T-helper 1 cell treated with Interleukin-12 subunit alpha and Interleukin-12 subunit beta and Interleukin-4 antibody, amounts not matched to agents 30 μg/mL and 1 μg/mL, for 36 hours (primary cell): ENCODE results near the gene SAMSN1.

ENCODE experiments used
- H3K27ac Mint-ChIP-seq: one replicate; pipeline ENCODE4 v1.8.0; 2021; ENCODE audit warnings: mild to moderate bottlenecking, mixed read lengths
- H3K27me3 Mint-ChIP-seq: one replicate; pipeline ENCODE4 v1.8.0; 2021; ENCODE audit warnings: low read depth, mixed read lengths
- H3K36me3 Mint-ChIP-seq: one replicate; pipeline ENCODE4 v1.8.0; 2021; ENCODE audit warnings: low read depth, mixed read lengths
- H3K4me1 Mint-ChIP-seq: one replicate; pipeline ENCODE4 v1.8.0; 2021; ENCODE audit warnings: low read depth, mixed read lengths
- H3K4me3 Mint-ChIP-seq: one replicate; pipeline ENCODE4 v1.8.0; 2021; ENCODE audit warnings: mild to moderate bottlenecking, moderate library complexity, mixed read lengths
- H3K9me3 Mint-ChIP-seq: one replicate; pipeline ENCODE4 v1.8.0; 2021; ENCODE audit warnings: mixed read lengths

SAMSN1 gene

DNA sequence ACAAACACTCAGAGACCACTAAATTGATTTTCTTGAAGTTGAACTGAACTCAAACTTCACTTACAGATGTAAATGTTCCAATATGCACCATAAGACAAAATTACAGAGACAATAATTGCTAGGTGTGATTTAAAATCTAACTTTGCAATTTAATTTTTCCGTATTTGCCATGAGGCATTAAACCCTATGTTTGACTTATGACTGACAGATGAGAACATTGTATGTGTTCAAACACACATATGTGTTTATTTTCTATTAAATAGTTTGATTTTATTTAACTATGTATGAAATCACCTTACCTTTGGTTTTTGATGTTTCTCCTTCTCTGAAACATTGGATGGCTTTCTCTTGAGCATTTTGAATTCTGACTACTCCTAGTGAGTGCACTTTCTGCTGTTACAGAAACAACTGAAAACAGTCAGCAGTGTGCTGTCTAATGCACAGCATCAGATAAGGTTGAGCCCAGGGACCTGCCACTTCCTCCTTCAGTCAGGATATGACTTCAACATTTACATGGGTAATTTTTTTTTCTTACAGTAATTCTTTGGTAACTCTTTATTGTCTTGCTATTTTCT, at the start of gene SAMSN1:
Gene SAMSN1, minus strand, starts transcription at position 410 of the 575 bp plus-strand sequence. Its CDS starts 54 bp downstream, at position 356.
- Mint-ChIP-seq H3K4me3 (peak within 1 kb of the TSS; percentile 94), H3K9me3 (peaks cover under 1% of the 10 kb centered on the region), H3K27me3 (no peaks in the 10 kb centered on the region), H3K4me1 (peaks cover 55% of the 10 kb centered on the region), H3K36me3 (peaks cover 24% of the 10 kb centered on the region), H3K27ac (peak within 1 kb of the TSS; percentile 91)

DNA sequence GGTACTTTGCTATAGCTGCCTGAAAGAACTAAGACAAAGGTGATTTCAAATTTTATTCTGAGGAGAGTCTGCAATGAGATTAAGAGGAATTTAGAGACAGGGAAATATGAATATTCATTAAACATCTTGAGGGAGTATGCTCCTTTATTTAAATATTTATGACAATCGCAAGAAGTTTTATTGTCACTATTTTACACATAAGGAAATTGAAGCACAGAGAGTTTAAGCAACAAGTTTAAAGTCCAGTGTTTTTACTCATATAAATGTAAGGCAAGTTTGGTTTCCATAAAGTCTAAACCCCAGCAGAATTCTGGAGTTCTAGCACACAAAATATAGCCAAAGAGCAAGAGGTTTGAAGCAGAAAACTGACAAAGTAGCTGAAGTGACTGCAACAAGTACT, 49.3 kb upstream of the SAMSN1 start:
- peaks cover 27% of the 10 kb centered on the region for H3K36me3 Mint-ChIP-seq
- H3K4me3 Mint-ChIP-seq: no peak overlapping the region
- peaks cover 29% of the 10 kb centered on the region for H3K9me3 Mint-ChIP-seq
- H3K4me1 Mint-ChIP-seq: peaks cover 22% of the 10 kb centered on the region
- no peak overlapping the region for H3K27ac Mint-ChIP-seq
- H3K27me3 Mint-ChIP-seq: no peaks in the 10 kb centered on the region

DNA sequence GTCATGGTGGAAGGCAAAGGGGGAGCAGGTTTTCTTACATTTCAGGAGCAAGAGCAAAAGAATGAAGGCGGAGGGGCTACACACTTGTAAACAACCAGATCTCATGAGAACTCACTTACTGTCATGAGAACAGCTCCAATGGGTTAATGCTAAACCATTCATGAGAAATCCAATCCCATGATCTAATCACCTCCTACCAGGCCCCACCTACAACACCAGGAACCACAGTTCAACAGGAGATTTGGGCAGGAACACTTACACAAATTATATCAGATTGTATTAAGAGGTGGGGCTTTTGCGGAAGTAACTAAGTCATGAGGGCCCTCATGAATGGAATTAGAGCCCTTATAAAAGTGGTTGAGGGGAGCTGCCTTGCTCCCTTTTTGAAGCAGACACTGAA, 48.9 kb upstream of the SAMSN1 start:
- Mint-ChIP-seq H3K4me3 (no peak overlapping the region), H3K27me3 (no peaks in the 10 kb centered on the region), H3K4me1 (peaks cover 22% of the 10 kb centered on the region), H3K27ac (no peak overlapping the region), H3K9me3 (peaks cover 25% of the 10 kb centered on the region), H3K36me3 (peaks cover 26% of the 10 kb centered on the region)

DNA sequence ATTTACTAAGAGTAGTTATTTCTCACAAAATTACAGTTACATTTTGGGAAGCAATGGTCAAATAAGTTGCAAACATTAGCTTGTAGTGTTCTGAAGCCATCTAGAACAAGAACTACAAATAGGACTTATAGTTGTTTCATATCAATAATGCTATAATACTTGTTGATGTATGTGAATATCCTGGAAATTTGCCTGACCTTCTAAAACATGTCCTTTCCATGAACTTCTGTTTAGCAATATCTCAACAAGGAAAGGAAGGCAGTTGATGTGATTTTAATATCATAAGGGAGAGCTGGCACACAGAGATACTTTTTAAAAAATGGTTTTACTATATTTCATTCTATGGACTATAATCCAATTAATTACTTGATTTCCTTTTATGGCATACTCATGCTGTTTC, 47.1 kb upstream of the SAMSN1 start:
- Mint-ChIP-seq H3K27ac (no peak overlapping the region), H3K27me3 (no peaks in the 10 kb centered on the region), H3K4me3 (no peak overlapping the region), H3K9me3 (peaks cover 29% of the 10 kb centered on the region), H3K4me1 (peaks cover 25% of the 10 kb centered on the region), H3K36me3 (peaks cover 26% of the 10 kb centered on the region)

DNA sequence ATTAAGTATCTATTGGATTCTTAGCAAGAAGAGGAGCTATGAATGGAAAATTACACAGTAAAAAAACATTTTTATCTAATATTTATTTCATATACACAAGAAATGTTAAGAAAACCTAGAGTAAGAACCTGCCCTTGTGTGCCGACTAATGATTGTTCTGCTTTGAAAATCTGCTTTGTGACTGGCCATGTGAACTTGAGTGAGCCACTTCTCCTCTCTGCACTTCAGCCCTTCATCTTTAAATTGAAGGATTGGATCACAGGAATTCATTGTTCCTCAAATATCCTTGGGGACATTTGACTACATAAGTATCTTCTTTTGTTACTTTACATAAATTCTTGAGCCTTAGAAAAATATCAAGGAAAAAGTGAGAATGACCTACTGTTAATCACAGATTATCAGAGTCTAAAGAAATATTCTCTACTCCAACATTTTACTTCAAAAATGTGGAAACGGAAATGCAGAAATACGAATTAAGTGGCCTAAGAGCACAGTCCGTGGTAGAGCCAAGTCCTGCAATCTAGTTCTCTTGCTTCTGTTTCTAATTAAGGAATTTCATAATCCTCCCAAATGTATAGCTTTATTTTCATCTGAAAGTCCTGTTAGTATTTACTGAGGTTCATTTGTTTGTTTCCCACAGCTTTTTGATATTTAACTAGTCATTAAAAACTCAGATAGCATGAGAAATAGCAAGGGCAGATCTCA, 46.3 kb upstream of the SAMSN1 start:
- no peaks in the 10 kb centered on the region for H3K27me3 Mint-ChIP-seq
- H3K4me1 Mint-ChIP-seq: peaks cover 25% of the 10 kb centered on the region
- H3K36me3 Mint-ChIP-seq: peaks cover 26% of the 10 kb centered on the region
- H3K9me3 Mint-ChIP-seq: peaks cover 29% of the 10 kb centered on the region
- H3K27ac Mint-ChIP-seq: peak overlapping the region; percentile 54
- H3K4me3 Mint-ChIP-seq: no peak overlapping the region

DNA sequence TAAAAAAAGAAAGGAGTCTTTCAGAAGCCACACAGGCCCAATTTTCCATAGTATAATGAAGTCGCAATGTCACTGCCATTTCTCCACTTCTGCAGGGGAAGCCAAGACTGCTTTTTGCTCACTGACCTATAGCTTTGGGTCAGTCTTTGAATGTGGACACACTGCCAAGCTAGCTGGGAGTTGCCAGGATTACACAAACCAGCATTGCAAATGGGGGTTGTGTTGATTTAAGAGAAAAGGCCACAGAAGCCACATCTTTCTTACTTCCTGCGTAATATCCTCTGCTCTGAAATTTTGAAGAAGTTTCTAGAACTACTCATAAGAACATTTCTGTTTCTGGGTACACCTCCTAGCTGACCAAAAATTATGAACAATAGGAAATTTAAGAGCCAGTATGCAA, 45.8 kb upstream of the SAMSN1 start:
- H3K27ac Mint-ChIP-seq: peak overlapping the region; percentile 78
- peaks cover 25% of the 10 kb centered on the region for H3K9me3 Mint-ChIP-seq
- no peaks in the 10 kb centered on the region for H3K27me3 Mint-ChIP-seq
- H3K36me3 Mint-ChIP-seq: peaks cover 24% of the 10 kb centered on the region
- H3K4me1 Mint-ChIP-seq: peaks cover 29% of the 10 kb centered on the region
- peak overlapping the region; percentile 33 for H3K4me3 Mint-ChIP-seq

DNA sequence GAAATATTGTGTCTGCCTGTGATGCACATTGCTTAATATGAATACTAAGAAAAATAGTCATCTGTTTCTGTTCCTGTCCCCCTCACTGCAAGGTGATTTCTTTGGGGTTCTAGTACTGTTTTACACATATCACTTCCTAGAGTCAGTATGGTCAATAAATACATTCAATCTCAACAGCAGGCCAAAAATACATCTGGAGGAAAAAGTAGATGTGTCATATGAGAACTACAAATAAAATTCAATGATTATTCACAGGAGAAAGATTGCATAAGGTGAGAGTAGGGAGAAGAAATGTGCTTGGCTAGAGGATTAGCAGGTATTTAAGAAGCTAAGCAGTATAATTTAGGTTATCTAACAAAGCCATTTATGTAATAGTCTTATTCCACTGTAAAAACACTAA, 45.3 kb upstream of the SAMSN1 start:
- H3K4me1 Mint-ChIP-seq: peaks cover 29% of the 10 kb centered on the region
- peak overlapping the region; percentile 33 for H3K4me3 Mint-ChIP-seq
- peak overlapping the region; percentile 78 for H3K27ac Mint-ChIP-seq
- no peaks in the 10 kb centered on the region for H3K27me3 Mint-ChIP-seq
- H3K9me3 Mint-ChIP-seq: peaks cover 20% of the 10 kb centered on the region
- H3K36me3 Mint-ChIP-seq: peaks cover 24% of the 10 kb centered on the region

DNA sequence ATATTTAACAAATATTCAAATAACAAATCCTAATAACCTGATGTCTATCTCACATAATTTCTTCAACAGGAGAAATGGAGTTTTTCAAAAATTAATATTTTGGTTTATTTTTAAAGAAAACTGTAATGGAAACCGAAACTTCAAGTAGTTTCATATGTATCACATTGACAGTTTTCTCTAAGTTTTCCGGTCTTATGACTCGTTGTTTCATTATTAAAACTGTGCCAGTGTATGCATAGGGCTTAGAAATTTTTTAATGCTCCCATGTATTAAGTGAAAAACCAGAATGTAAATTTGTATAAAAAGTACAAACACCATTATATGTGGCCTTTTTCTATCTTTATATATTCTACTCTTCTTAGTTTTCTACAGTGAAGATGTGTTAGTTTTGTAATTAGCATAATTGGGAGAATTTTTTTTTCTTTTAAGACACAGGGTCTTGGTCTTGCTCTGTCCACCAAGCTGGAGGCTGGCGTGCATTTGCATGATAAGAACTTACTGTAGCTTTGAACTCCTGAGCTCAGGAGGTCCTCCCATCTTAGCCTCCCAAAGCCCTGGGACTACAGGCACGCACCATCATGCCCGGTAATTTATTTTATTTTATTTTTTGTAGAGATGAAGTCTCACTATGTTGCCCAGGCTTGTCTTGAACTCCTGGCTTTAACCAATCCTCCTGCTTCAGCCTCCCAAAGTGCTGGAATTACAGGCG, 43.9 kb upstream of the SAMSN1 start:
- Mint-ChIP-seq H3K27me3 (no peaks in the 10 kb centered on the region), H3K27ac (peak overlapping the region; percentile 87), H3K36me3 (peaks cover 24% of the 10 kb centered on the region), H3K9me3 (peaks cover 12% of the 10 kb centered on the region), H3K4me1 (peaks cover 29% of the 10 kb centered on the region), H3K4me3 (peak overlapping the region; percentile 28)

DNA sequence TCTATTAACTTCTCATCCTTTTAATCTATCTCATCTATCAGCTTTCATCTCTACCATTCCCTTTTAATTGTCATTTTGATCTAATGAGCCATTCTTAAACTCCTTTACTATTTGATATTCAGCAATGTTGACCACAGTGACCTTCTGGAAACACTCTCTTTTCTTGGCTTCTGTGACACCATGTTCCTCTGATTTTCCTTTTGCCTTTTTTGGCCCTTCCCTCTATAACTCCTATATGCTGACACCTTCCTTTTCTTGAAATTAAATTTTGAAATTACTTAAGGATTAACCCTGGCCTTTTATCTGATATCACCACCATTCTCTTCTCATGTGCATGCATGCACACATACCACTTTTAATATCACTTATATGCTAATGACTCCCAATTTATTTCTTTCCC, 41.2 kb upstream of the SAMSN1 start:
- Mint-ChIP-seq H3K4me1 (peaks cover 29% of the 10 kb centered on the region), H3K27ac (peak overlapping the region; percentile 21), H3K4me3 (no peak overlapping the region), H3K9me3 (peaks cover 4% of the 10 kb centered on the region), H3K27me3 (no peaks in the 10 kb centered on the region), H3K36me3 (peaks cover 18% of the 10 kb centered on the region)

DNA sequence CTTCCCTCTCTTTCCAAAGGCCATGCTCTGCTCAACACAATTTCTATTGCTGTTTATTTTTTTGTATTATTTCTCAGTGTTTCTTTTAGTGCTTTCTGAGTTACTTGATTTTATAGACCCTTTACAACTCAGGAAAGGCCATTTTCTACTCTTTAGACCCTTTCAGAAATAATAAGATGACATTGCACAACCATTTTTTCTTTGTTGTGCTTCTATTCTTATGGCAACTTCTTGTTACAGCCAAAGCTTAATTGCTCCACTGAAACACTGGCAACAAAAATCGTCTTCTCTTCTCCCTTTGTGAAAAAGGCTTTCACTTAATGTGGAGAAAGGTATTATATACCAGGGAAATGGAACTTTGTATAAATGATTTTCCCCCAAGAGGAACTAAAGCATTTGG, 39.0 kb upstream of the SAMSN1 start:
- Mint-ChIP-seq H3K27ac (no peak overlapping the region), H3K36me3 (peaks cover 12% of the 10 kb centered on the region), H3K4me3 (no peak overlapping the region), H3K27me3 (no peaks in the 10 kb centered on the region), H3K4me1 (peaks cover 19% of the 10 kb centered on the region), H3K9me3 (peaks cover 4% of the 10 kb centered on the region)

DNA sequence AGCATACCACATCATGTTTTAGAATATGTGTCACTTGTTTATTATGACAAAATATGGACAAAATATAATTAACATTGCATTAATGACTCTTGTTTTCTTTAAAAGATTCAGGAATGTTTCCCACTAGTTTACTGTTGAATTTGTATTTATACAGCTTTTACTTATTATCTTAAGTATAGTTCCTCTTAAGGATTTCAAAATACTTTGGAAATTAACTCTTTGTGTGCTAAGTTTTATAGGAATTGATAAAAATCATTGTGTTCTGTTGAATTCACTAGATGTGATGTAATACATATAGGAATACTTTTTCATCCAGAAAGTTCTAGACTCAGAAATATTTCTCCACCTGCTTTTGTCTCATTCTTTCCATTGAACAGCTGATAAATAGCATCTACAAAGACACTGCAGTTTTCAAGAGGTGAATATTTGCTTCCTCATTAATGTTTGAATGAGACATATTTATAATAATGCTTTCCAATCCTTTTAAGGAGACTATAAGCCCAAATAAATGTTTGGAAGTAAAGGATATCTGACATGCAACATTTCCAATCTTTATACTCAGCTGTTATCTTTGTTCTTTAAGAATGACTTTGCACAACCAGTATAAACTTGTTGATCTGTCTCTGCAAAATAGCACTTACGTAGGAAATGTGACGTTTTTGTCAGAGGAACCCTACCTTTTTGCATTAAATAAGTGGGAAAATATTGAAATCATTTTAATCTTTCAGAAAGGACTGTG, 38.4 kb upstream of the SAMSN1 start:
- no peak overlapping the region for H3K27ac Mint-ChIP-seq
- H3K4me1 Mint-ChIP-seq: peaks cover 18% of the 10 kb centered on the region
- H3K27me3 Mint-ChIP-seq: no peaks in the 10 kb centered on the region
- H3K36me3 Mint-ChIP-seq: peaks cover 16% of the 10 kb centered on the region
- H3K4me3 Mint-ChIP-seq: no peak overlapping the region
- H3K9me3 Mint-ChIP-seq: peaks cover 4% of the 10 kb centered on the region

DNA sequence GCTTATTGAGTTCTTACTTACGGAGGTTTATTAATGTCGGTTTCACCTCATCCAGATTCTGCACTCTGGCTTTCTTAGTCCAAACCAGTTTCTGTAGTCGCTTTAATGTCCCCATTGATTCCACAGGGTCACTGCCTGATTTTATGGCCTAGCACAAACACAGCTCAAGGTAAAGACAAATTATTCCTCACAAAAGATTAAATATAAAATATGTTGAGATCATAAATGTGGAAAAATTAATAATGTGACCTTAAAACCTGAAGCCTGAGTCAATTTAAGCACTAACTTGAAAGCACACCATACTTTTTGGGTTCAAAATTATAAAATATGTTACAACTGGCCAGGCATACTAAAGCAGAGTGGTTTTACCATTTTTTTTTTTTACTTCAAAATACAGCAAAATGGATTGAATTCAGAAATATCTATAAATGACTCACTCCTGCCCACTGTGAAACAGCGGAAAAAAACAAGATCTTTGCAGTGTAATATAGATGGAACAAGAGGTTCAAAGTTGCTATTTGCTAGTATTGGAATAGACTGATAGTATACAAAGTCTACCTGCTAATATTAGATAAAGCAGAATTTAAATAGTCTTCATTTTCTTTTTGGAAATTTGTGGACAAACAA, 37.6 kb upstream of the SAMSN1 start:
- peaks cover 17% of the 10 kb centered on the region for H3K4me1 Mint-ChIP-seq
- no peak overlapping the region for H3K4me3 Mint-ChIP-seq
- no peaks in the 10 kb centered on the region for H3K27me3 Mint-ChIP-seq
- no peak overlapping the region for H3K27ac Mint-ChIP-seq
- H3K36me3 Mint-ChIP-seq: peaks cover 16% of the 10 kb centered on the region
- peaks cover 4% of the 10 kb centered on the region for H3K9me3 Mint-ChIP-seq

DNA sequence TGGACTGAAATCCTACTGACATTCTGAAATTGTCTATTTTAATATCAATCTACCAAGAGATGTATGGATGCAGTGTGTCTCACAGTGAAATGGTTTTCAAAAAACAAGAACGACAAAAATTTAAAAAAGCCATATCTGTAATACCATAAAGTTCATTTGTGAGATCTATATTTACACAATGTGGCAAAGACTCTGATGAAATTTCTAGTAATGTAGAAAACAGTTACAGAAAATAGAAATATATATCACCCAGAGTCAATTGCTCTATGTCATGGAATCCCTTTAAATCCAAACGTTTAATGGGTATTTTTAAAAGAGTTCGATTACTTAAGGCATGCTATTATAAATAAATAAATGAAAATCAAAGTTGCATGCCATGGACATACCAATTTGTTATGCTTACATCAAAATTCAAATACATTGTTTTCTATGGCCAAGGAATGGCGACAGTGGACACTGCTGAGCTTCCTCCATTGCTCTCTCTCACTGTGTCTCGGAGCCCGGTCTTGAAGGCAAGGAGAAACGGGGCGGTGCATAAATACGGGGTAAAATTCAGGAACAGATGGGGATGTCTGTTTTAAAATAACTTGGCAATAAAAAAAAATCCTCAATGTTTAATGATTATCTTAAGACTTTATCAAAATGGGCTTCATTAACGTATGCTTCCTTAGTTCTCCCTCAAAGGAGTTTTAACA, 37.0 kb upstream of the SAMSN1 start:
- H3K4me3 Mint-ChIP-seq: no peak overlapping the region
- no peaks in the 10 kb centered on the region for H3K9me3 Mint-ChIP-seq
- H3K36me3 Mint-ChIP-seq: peaks cover 12% of the 10 kb centered on the region
- H3K27ac Mint-ChIP-seq: no peak overlapping the region
- H3K4me1 Mint-ChIP-seq: peaks cover 17% of the 10 kb centered on the region
- no peaks in the 10 kb centered on the region for H3K27me3 Mint-ChIP-seq
